Stimulated activated CD4-positive, alpha-beta T cell treated with anti-CD3 and anti-CD28 coated beads, Interleukin-2, amount 100 ng/mL, for 24 hours (primary cell): Measurements from ENCODE around the gene PTX3.

Source experiments
- DNase-seq, 2 donors: peaks; one replicate each; pipeline ENCODE4 v3.0.0-alpha.2; 2020

PTX3 gene

DNA sequence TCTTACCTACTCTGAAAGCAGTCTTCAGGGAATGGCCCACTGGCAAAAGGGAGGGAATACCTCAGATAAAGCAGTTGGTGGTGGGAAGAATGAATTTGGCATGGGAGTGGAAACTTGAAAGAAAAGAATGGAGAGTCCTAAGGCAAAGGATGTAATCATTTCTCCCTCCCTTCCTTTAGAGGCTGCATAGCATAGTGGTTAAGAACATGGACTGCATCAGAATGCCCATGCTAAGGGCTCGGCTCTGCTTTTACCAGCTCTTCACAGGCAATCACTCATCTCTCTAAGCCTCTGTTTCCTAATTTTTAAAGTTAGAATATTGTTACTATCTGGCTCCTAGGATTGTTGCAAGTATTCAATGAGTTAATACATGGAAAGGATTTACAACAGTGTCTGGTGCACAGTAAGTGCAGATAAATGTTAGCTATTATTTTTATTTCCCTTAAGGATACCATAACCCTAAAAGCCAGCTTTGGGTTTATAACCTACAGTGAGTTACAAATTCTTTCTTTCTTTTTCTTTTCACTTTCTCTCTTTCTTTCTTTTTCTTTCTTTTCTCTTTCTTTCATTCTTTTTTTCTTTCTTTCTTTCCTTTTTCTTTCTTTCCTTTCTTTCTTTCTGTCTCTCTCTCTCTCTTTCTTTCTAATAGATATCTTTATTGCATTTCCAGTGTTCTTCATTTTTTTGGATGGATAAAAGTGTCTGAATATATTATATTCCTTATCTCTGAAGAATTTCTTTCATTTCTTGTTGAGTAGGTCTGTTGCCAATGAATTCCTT is 43.0 kb downstream of the PTX3 start:
- no peak for DNase-seq

DNA sequence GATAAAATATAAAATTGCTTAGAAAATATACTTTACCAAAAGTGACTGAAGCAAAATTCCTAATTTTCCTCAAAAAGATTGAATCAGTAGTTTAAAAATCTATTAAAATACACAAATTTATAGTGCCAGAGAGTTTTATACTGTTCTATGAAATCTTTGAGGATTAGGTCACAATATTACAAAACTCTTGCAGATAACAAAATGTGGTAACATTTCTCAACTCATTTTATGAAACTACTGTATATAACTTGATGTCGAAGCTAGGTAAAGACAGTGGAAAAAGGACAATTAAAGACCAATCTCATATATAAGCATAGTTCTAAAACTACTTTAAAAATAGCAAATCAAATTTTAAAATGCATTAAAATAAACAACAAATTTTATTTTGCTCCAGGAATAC is 50.7 kb downstream of the PTX3 start:
- no peak for DNase-seq

DNA sequence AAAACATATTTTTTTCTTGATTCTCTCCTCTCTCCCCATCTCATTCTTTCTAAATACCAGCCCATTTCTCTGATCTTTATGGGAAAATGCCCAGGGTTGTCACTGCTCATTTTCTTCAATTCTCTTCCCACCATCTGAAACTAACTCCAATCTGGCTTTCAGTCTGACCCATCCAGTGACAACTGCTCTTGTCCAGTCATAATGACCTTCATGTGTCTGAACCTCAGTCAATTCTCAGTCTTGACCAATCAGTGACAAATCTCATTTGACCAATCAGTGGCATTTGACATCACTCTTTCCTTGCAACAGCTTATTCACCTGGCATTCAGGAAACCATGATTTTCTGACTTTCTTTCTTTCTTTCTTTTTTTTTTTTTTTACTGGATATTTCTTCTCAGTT is 51.5 kb downstream of the PTX3 start:
- no peak for DNase-seq

DNA sequence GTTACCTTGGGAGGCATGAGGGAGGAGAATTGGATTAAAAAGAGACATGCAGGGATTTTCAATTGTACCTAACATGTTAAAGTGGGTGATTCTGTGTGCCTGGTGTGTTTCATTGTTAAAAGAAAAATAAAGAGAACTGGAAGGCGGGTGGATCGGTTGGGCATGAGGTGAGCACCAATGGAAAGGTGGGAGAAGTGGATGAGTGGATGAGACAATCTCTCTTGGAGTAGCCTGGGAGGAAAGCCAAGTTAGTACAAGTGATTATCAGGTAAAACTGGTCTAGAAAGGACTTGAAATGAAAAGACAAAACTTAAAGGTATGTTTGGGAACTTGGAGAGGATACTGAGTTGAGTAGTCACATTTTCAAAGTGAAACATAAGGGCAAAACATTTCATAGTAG is 54.5 kb downstream of the PTX3 start:
- DNase-seq = no peak
